HCT116 (cell line): ENCODE measurements around the gene GCNT2. TPM values are rescaled to one million over a fixed set of nuclear protein-coding genes. Genes with fewer than 3 reads are reported as not detected.

ENCODE experiments used
- ATAC-seq: fragments of 200-7000 bp; cut with Tn5 transposase; 2 replicates; pipeline ENCODE4 v1.9.1; 2020; ENCODE audit warnings: mild to moderate bottlenecking, moderate library complexity
- BruUV-seq: library from RNA; stranded (reverse); fragments of 400-500 nt; replicated peaks from 2 replicates; lab custom pipeline; 2021; lab: Mats Ljungman, UMichigan
- CTCF ChIA-PET: fragments of 300-600 bp; sonication (Branson Sonifier 250); formaldehyde crosslinking; loops from one replicate; lab custom pipeline; 2021; ENCODE audit warnings: antibody characterized with exemption; lab: Charles Lee
- POLR2A ChIA-PET: fragments of 300-600, 350-600 bp; sonication (Branson Sonifier 250); formaldehyde crosslinking; loops from one replicate; lab custom pipeline; 2021; ENCODE audit warnings: antibody characterized with exemption; lab: Charles Lee
- RAD21 ChIA-PET, 2 experiments: fragments of 300-600 bp; sonication (Branson Sonifier 250); formaldehyde crosslinking; loops; one replicate each; lab custom pipeline; 2023; ENCODE audit warnings: low total read pairs in 2 of 2; ENCODE audit not compliant: uncharacterized antibody in 2 of 2, unreplicated experiment in 2 of 2, low non-redundant PET in 1 of 2; lab: Charles Lee
- DNase-seq: peaks from one replicate; pipeline ENCODE4 v3.0.0-alpha.2; 2010; ENCODE audit warnings: low read depth, low spot score
- H2AFZ ChIP-seq: fragments of 200-600 bp; shearing (Covaris generic), sonication (generic); 2 replicates; pipeline ENCODE4 v1.6.1; 2017; ENCODE audit warnings: low read depth, mixed run types, mixed read lengths, antibody characterized with exemption, low read length; ENCODE audit not compliant: poor library complexity, severe bottlenecking
- H3K27ac ChIP-seq: 2 replicates; pipeline ENCODE4 v1.5.1; 2012; ENCODE audit warnings: low read depth, low read length
- H3K27me3 ChIP-seq: fragments of 200-600 bp; sonication (generic); 2 replicates; pipeline ENCODE4 v1.6.1; 2016; ENCODE audit warnings: mixed run types, low read length, mixed read lengths; ENCODE audit not compliant: insufficient read depth
- H3K36me3 ChIP-seq, 2 experiments: fragments of 200-500 bp in 1 of 2; fragments of 200-600 bp in 1 of 2; sonication (Bioruptor generic) in 1 of 2; sonication (generic) in 1 of 2; 2 replicates each; pipeline versions ENCODE4 v1.5.1 to v1.6.1; 2014 to 2016; ENCODE audit warnings: low read length in 2 of 2, inconsistent platforms in 1 of 2, mixed read lengths in 1 of 2, mixed run types in 1 of 2; ENCODE audit not compliant: insufficient read depth in 2 of 2, control insufficient read depth in 1 of 2
- H3K4me1 ChIP-seq, 2 experiments: fragments of 200-600 bp in 1 of 2; sonication (generic) in 1 of 2; 2 replicates each; pipeline versions ENCODE4 v1.5.1 to v1.6.1; 2012 to 2017; ENCODE audit warnings: low read length in 2 of 2, inconsistent platforms in 1 of 2, mild to moderate bottlenecking in 1 of 2, mixed read lengths in 1 of 2, mixed run types in 1 of 2, moderate library complexity in 1 of 2; ENCODE audit not compliant: insufficient read depth in 2 of 2, control insufficient read depth in 1 of 2
- H3K4me2 ChIP-seq: fragments of 200-600 bp; sonication (generic); 2 replicates; pipeline ENCODE4 v1.6.1; 2017; ENCODE audit warnings: mixed run types, low read length, mixed read lengths
- H3K4me3 ChIP-seq, 2 experiments: fragments of 200-600 bp in 1 of 2; sonication (generic) in 1 of 2; replicated peaks in 1 of 2; 2 replicates each; pipeline ENCODE4 v1.5.1; 2011 to 2016; ENCODE audit warnings: low read length in 2 of 2, control low read depth in 1 of 2, low read depth in 1 of 2, mild to moderate bottlenecking in 1 of 2, mixed read lengths in 1 of 2, mixed run types in 1 of 2
- H3K79me2 ChIP-seq: fragments of 200-600 bp; sonication (generic); 2 replicates; pipeline ENCODE4 v1.6.1; 2017; ENCODE audit warnings: mild to moderate bottlenecking, mixed run types, low read length, moderate library complexity, mixed read lengths; ENCODE audit not compliant: insufficient read depth
- H3K9ac ChIP-seq: fragments of 200-600 bp; sonication (generic); 2 replicates; pipeline ENCODE4 v1.6.1; 2016; ENCODE audit warnings: low read length, mixed read lengths
- H3K9me2 ChIP-seq: fragments of 200-600 bp; sonication (generic), shearing (Covaris generic); 2 replicates; pipeline ENCODE4 v1.6.1; 2017; ENCODE audit warnings: mixed run types, mild to moderate bottlenecking, moderate library complexity; ENCODE audit not compliant: insufficient read depth
- H3K9me3 ChIP-seq, 2 experiments: fragments of 200-500 bp in 1 of 2; fragments of 200-600 bp in 1 of 2; sonication (Bioruptor generic) in 1 of 2; sonication (generic) in 1 of 2; 2 replicates each; pipeline ENCODE4 v1.6.1; 2014 to 2017; ENCODE audit warnings: low read length in 2 of 2, mixed read lengths in 2 of 2, inconsistent platforms in 1 of 2, low read depth in 1 of 2, mild to moderate bottlenecking in 1 of 2, mixed run types in 1 of 2, moderate library complexity in 1 of 2; ENCODE audit not compliant: control insufficient read depth in 1 of 2, insufficient read depth in 1 of 2
- H4K20me1 ChIP-seq: fragments of 200-600 bp; sonication (generic), shearing (Covaris generic); 2 replicates; pipeline ENCODE4 v1.6.1; 2017; ENCODE audit warnings: mixed run types, mild to moderate bottlenecking, moderate library complexity; ENCODE audit not compliant: insufficient read depth
- CBX3 ChIP-seq: IDR thresholded peaks from 2 replicates; pipeline ENCODE4 v1.6.1; 2012; ENCODE audit warnings: low read depth
- CTCF ChIP-seq, 3 experiments: fragments of 200-600 bp in 1 of 3; sonication (generic) in 1 of 3; IDR thresholded peaks in 2 of 3; conservative IDR thresholded peaks in 1 of 3; 2 replicates each; pipeline ENCODE4 v1.5.1; 2012 to 2017; ENCODE audit warnings: low read depth in 2 of 3, low read length in 2 of 3, antibody characterized with exemption in 1 of 3, borderline replicate concordance in 1 of 3, control low read depth in 1 of 3, mild to moderate bottlenecking in 1 of 3, mixed read lengths in 1 of 3, mixed run types in 1 of 3, moderate library complexity in 1 of 3; ENCODE audit not compliant: insufficient read depth in 1 of 3
- EGR1 ChIP-seq: IDR thresholded peaks from 2 replicates; pipeline ENCODE4 v1.6.1; 2012; ENCODE audit warnings: low read depth
- ELF1 ChIP-seq: IDR thresholded peaks from 2 replicates; pipeline ENCODE4 v1.6.1; 2012; ENCODE audit warnings: low read depth, borderline replicate concordance
- EZH2 ChIP-seq: fragments of 200-600 bp; sonication (generic); IDR thresholded peaks from 2 replicates; pipeline ENCODE4 v1.6.1; 2017; ENCODE audit warnings: antibody characterized with exemption, mixed run types
- EZH2phosphoT487 ChIP-seq: fragments of 200-600 bp; IDR thresholded peaks from 2 replicates; pipeline ENCODE4 v1.6.1; 2018; ENCODE audit warnings: antibody characterized with exemption, borderline replicate concordance
- FOSL1 ChIP-seq: IDR thresholded peaks from 2 replicates; pipeline ENCODE4 v1.6.1; 2012; ENCODE audit warnings: low read depth
- JUND ChIP-seq: IDR thresholded peaks from 2 replicates; pipeline ENCODE4 v1.6.1; 2012
- MAX ChIP-seq: IDR thresholded peaks from 2 replicates; pipeline ENCODE4 v1.6.1; 2012
- POLR2A ChIP-seq: IDR thresholded peaks from 2 replicates; pipeline ENCODE4 v1.7.0; 2011; ENCODE audit warnings: borderline replicate concordance; ENCODE audit not compliant: insufficient read depth, insufficient read length; ENCODE audit errors: extremely low read depth
- POLR2AphosphoS5 ChIP-seq: IDR thresholded peaks from 2 replicates; pipeline ENCODE4 v1.6.1; 2011; ENCODE audit warnings: mild to moderate bottlenecking, low read depth, low read length, moderate library complexity
- SP1 ChIP-seq: IDR thresholded peaks from 2 replicates; pipeline ENCODE4 v1.6.1; 2012; ENCODE audit warnings: low read depth
- SRF ChIP-seq: IDR thresholded peaks from 2 replicates; pipeline ENCODE4 v1.6.1; 2012; ENCODE audit warnings: low read depth
- TCF7L2 ChIP-seq: IDR thresholded peaks from 2 replicates; pipeline ENCODE4 v1.7.0; 2011; ENCODE audit warnings: borderline replicate concordance, inconsistent platforms; ENCODE audit not compliant: insufficient read depth, insufficient read length; ENCODE audit errors: extremely low read depth
- YY1 ChIP-seq: IDR thresholded peaks from 2 replicates; pipeline ENCODE4 v1.6.1; 2011; ENCODE audit warnings: low read length, low read depth, moderate library complexity, mild to moderate bottlenecking; ENCODE audit not compliant: insufficient replicate concordance; ENCODE audit errors: extremely low read depth
- ZFX ChIP-seq: fragments of 450-650 bp; IDR thresholded peaks from 2 replicates; pipeline ENCODE4 v1.6.1; 2017
- ZNF274 ChIP-seq: fragments of 200-500 bp; sonication (Bioruptor generic); IDR thresholded peaks from 2 replicates; pipeline ENCODE4 v1.6.1; 2014; ENCODE audit warnings: mild to moderate bottlenecking, low read depth, low read length, inconsistent platforms
- intact Hi-C: fragments of 100-400 bp; cut with micrococcal nuclease; formaldehyde crosslinking; loops from 2 replicates; pipeline ENCODE4 v1.10.0; 2022
- total RNA-seq: library from RNA; stranded (reverse); gene quantifications from one replicate; pipeline ENCODE4 v1.2.1, GENCODE V29; 2021; ENCODE audit not compliant: unreplicated experiment

The GCNT2 gene
- total RNA-seq, 1 experiment from 2014 or later: 0.74 TPM

- no peak overlapping the region for H3K4me3 ChIP-seq
- ChIA-PET RAD21 (no interaction called here), CTCF (interaction anchor here (1.0 kb wide), 1 partner anchor 19 kb away, joined by 4 read pairs; no protein-coding TSS in a partner anchor), POLR2A (no interaction called here)
- no peaks in the 10 kb centered on the region for H3K36me3 ChIP-seq
- no TSS peak for BruUV-seq
- ATAC-seq (no peak), DNase-seq (no peak)
- no peak overlapping the region for H3K9ac ChIP-seq
- H3K27me3 ChIP-seq: no peaks in the 10 kb centered on the region
- intact Hi-C loops: no loop called here
- no peaks in the 10 kb centered on the region for H3K9me2 ChIP-seq
- no peak overlapping the region for H3K4me2 ChIP-seq
- H3K79me2 ChIP-seq: no peaks in the 10 kb centered on the region
- H3K9me3 ChIP-seq: no peaks in the 10 kb centered on the region
- TF ChIP-seq SRF (no peak), ZFX (no peak), POLR2AphosphoS5 (no peak)
- no peak overlapping the region for H2AFZ ChIP-seq
- no peak overlapping the region for H3K27ac ChIP-seq
- peaks cover 0 to 10% of the 10 kb centered on the region in 2 experiments; a peak in 2 of 4 replicates for H3K4me1 ChIP-seq
- H4K20me1 ChIP-seq: no peaks in the 10 kb centered on the region
Observed at GRCh38 chr6:10484912-10485311, 36.2 kb upstream of the GCNT2 start.

- no peaks in the 10 kb centered on the region for H3K9me2 ChIP-seq
- ChIA-PET RAD21 (no interaction called here), CTCF (no interaction called here), POLR2A (no interaction called here)
- H3K9ac ChIP-seq: no peak overlapping the region
- no TSS peak for BruUV-seq
- intact Hi-C loops: no loop called here
- no peak for TF ChIP-seq EGR1
- TF ChIP-seq POLR2AphosphoS5: no peak
- no peak for TF ChIP-seq JUND
- no peak for TF ChIP-seq TCF7L2
- no peak for TF ChIP-seq EZH2
- TF ChIP-seq CBX3: no peak
- TF ChIP-seq EZH2phosphoT487: no peak
- TF ChIP-seq ELF1: no peak
- no peak for TF ChIP-seq CTCF (IDR thresholded peaks at IDR 0.05 in 2 of 3, conservative IDR thresholded peaks at IDR 0.05 in 1 of 3; ENCODE audit: borderline replicate concordance in 1 of 3, insufficient read depth in 1 of 3, low read depth in 2 of 3, low read length in 2 of 3)
- TF ChIP-seq FOSL1: no peak
- TF ChIP-seq YY1: no peak
- no peak for TF ChIP-seq MAX
- no peak for TF ChIP-seq SP1
- TF ChIP-seq ZNF274: no peak
- no peak for TF ChIP-seq POLR2A
- no peaks in the 10 kb centered on the region for H3K9me3 ChIP-seq
- H3K4me3 ChIP-seq: no peak overlapping the region
- no peak overlapping the region for H2AFZ ChIP-seq
- H3K4me1 ChIP-seq: peaks cover 0 to 10% of the 10 kb centered on the region in 2 experiments; a peak in 2 of 4 replicates
- H3K27me3 ChIP-seq: no peaks in the 10 kb centered on the region
- H3K79me2 ChIP-seq: no peaks in the 10 kb centered on the region
- DNase-seq: no peak
- ATAC-seq: no peak
- no peak overlapping the region for H3K27ac ChIP-seq
- no peaks in the 10 kb centered on the region for H4K20me1 ChIP-seq
- H3K4me2 ChIP-seq: no peak overlapping the region
- H3K36me3 ChIP-seq: no peaks in the 10 kb centered on the region
Observed at GRCh38 chr6:10485406-10485805, 35.7 kb upstream of the GCNT2 start.
